Stimulated activated CD4-positive, alpha-beta T cell treated with anti-CD3 and anti-CD28 coated beads, Interleukin-4, amount 100 ng/mL, for 4 hours (primary cell): ENCODE results near the gene DMBT1.

ENCODE experiments used
- DNase-seq, 2 experiments: peaks; one replicate each; pipeline ENCODE4 v3.0.0-alpha.2; 2020

Gene DMBT1

DNA sequence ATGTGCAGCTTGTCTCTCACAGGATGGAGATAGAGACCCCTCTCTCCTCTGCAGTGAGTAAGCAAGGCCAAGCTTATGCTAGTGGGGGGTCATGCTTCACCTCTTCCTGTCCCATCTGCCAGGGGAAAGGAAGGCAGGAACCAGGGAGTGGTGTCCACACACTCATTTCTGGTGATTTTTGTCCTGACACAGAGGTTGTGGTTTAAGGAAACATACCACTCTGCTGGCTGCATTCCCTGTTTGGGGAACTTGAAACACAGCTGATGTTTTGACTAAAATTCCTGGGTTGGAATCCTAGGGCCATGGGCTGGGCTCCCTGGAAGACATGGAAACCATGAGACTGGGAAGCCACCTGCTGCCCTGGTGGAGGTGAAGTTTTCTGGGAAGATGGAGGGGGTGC is 117.7 kb downstream of the DMBT1 start:
- no peak for DNase-seq

DNA sequence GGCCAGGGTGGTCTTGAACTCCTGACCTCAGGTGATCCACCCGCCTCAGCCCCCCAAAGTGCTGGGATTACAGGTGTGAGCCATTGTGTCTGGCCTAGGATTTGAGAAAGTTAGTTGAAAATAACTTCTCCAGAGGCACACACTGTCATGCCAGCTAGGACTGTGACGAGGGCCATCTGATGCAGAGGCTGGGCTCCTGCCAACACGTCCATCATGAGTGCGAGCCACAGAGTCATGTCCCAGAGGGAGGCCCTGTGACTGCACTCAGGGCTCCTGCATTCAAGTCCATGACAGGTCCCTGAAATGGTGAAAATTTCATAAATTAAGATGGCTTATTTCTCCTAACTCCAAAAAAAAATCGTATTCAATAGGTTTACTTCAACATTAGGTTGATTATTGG is 122.0 kb downstream of the DMBT1 start:
- DNase-seq: no peak

DNA sequence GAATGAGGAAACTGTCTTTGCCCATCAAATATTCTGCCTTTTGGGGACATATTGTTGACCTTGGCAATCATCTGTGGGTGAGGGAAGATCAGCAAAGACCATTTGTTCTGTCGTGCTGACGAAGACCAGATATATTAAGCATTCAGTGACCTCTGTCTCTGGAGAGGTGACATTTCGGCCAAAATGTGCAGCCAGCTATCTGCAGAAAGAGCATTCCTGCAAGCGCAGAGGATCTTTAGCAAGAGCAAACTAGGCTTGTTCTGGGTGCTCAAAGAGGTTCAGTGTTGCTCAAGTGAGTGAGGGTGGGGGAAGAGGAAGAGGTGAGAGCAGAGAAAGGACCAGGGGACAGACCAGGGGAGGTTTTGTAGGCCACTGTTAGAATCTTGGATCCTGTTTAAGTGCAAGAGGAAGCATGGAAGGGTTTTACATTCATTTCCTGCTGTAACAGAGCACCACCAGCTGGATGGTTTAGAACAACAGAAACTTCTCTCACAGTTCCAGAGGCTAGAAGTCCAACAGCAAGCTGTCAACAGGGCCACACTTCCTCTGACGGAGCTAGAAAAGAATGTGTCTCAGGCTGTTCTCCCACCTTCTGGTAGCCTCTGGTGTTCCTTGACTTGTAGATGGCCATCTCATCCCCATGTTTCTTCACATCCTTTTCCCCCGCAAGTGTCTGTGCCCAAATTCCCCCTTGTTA is 127.9 kb downstream of the DMBT1 start:
- DNase-seq: no peak

DNA sequence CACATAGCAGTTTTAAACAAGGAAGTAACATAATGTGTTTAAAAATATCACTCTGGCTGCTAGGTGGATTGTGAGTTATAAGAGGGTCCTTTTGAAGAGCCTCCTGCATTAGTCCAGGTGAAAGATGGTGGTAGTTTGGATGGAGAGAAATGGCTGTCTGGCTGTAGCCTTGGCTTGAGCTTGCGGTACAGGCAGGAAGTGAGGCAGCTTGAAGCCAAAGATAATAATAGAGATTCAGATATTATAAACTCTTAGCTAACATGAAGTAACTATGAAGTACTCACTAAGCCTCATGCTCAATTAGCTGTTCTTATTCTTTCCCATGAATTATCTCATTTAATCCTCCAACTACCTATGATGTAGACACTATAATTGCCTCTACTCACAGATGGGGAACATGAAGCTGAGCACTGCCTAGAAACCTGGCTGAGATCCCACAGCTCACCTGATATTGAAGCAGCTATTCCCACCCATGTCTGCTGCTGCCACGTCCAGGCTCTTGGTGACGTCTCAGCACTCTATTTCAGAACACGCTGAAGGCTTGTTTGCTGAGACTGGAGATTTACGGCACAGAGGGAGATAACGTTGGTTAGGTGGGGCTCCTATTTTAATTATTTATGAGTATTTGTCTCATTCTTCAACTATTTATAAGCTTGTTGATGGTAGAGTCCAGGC is 128.7 kb downstream of the DMBT1 start:
- no peak for DNase-seq

DNA sequence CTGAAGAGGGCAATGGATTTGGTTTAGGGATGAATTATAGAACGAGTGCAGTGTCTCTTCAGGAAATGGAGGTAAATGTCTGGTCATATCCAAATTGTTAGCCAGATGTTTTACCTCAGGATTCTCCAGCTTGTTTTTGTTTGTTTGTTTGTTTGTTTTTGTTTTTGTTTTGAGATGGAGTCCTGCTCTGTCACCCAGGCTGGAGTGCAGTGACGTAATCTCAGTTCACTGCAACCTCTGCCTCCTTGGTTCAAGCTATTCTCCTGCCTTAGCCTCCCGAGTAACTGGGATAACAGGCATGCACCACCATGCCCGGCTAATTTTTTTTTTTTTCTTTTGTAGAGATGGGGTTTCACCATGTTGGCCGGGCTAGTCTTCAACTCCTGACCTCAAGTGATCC is 132.2 kb downstream of the DMBT1 start:
- no peak for DNase-seq
